RWPE1 (cell line): ENCODE data around the gene GALNT18.

ENCODE experiments used
- CTCF ChIA-PET: fragments of 350-600 bp; sonication (Branson Sonifier 250); formaldehyde crosslinking; extraction: SDS; loops from one replicate; lab custom pipeline; 2021; lab: Yijun Ruan, JAX
- POLR2A ChIA-PET: fragments of 400-600 bp; formaldehyde crosslinking; extraction: SDS; loops from one replicate; lab custom pipeline; 2020; ENCODE audit warnings: antibody characterized with exemption; ENCODE audit not compliant: low non-redundant PET; lab: Yijun Ruan, JAX
- DNase-seq: peaks from one replicate; pipeline ENCODE4 v3.0.0; 2012; ENCODE audit warnings: low spot score
- H3K27ac ChIP-seq: fragments of 450-650 bp; 2 replicates; pipeline ENCODE4 v1.5.1; 2017
- CTCF ChIP-seq: fragments of 450-650 bp; conservative IDR thresholded peaks from 2 replicates; pipeline ENCODE4 v1.5.1; 2017; ENCODE audit warnings: low read depth, mild to moderate bottlenecking

GALNT18 gene

GRCh38 chr11:11665407-11665806 lies 43.6 kb upstream of the GALNT18 start:
- H3K27ac ChIP-seq: no peak overlapping the region
- POLR2A ChIA-PET: no interaction called here
- TF ChIP-seq CTCF: no peak
- no peak for DNase-seq
- CTCF ChIA-PET: interaction anchor here (0.6 kb wide), 1 partner anchor 122 kb away, joined by 3 read pairs; no protein-coding TSS in a partner anchor

GRCh38 chr11:11663907-11664306 lies 42.1 kb upstream of the GALNT18 start:
- no peak for DNase-seq
- POLR2A ChIA-PET: no interaction called here
- H3K27ac ChIP-seq: no peak overlapping the region
- CTCF ChIA-PET: no interaction called here
- no peak for TF ChIP-seq CTCF

- DNase-seq: no peak
- no peak for TF ChIP-seq CTCF
- ChIA-PET CTCF (no interaction called here), POLR2A (no interaction called here)
- no peak overlapping the region for H3K27ac ChIP-seq
These were observed 40.8 kb upstream of the GALNT18 start for GRCh38 chr11:11662578-11662977.

- POLR2A ChIA-PET: no interaction called here
- CTCF ChIA-PET: no interaction called here
- H3K27ac ChIP-seq: no peak overlapping the region
- no peak for TF ChIP-seq CTCF
- DNase-seq: no peak
These were observed 39.7 kb upstream of the GALNT18 start for GRCh38 chr11:11661326-11662040.

GRCh38 chr11:11660363-11660740 lies 38.5 kb upstream of the GALNT18 start:
- CTCF ChIA-PET: no interaction called here
- no peak for DNase-seq
- POLR2A ChIA-PET: no interaction called here
- H3K27ac ChIP-seq: no peak overlapping the region
- TF ChIP-seq CTCF: no peak

GRCh38 chr11:11659567-11660362 lies 38.0 kb upstream of the GALNT18 start:
- no peak overlapping the region for H3K27ac ChIP-seq
- TF ChIP-seq CTCF: no peak; the same call in 1 of the 2 replicates
- DNase-seq: no peak
- CTCF ChIA-PET: interaction anchor here (0.7 to 0.8 kb wide), 2 partner anchors 10 to 46 kb away, joined by 3 to 4 read pairs; no protein-coding TSS in a partner anchor
- POLR2A ChIA-PET: no interaction called here
